H54 (cell line): ENCODE measurements around the gene ASIC1.

Source experiments
- DNase-seq: peaks from one replicate; pipeline ENCODE4 v3.0.0; 2011; ENCODE audit warnings: low spot score, mixed read lengths; ENCODE audit not compliant: insufficient read length
- FAIRE-seq: peaks from 3 replicates; lab custom pipeline; 2011; peaks lifted over from hg19 to GRCh38; lab: Jason Lieb, UNC
- POLR2A ChIP-seq: IDR thresholded peaks from 2 replicates; pipeline ENCODE4 v1.6.1; 2011; ENCODE audit warnings: low read depth, mild to moderate bottlenecking, low read length

The ASIC1 gene

DNA sequence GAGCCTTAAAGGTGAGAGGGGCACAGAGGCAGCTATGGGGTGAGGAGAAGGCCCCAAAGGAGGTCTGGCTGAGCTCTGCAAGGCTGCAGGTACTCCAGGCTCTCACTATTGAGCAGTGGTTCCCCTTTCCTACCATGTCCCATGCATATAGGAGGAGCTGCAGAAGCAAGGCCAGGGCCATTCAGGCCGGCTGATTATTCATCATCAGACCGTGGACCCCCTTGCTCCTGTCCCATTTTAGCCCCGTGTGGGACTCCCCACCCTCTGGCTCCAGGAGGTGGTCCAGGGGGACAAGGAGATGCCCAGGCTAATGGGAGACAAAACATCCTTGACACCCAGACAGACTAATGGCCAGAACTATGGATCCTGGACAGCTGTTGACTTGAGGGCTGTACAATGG lies 49.5 kb downstream of the ASIC1 start:
- TF ChIP-seq POLR2A = no peak
- FAIRE-seq (no peak), DNase-seq (no peak)

DNA sequence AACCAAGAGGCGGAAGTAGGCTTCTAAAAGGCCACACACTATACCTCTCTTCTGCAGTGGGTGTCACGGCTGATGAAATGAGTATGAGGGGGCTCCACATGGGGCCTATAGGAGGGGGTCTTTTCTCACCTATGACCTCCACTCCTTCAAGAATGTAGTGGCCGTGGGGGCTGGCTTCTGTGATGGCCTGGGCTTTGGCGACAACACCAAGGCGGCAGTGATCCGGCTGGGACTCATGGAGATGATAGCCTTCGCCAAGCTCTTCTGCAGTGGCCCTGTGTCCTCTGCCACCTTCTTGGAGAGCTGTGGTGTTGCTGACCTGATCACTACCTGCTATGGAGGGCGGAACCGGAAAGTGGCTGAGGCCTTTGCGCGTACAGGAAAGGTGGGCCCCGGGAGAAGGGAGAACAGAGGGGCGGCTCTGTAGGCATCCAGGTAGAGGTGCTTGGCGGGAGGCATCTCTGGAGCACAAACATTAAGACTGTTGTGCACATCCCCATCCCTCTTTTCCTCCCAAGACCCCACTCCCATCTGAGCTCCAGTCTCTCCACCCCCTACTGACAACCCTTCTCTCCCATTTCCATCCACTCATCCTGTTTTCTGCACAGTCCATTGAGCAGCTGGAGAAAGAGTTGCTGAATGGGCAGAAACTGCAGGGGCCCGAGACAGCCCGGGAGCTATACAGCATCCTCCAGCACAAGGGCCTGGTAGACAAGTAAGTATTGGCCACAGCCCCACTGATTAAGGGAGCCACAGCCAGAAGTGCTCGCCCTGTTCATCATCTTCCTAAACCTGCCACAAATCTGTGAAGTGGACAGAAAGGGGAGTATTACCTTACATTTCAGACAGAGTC lies 50.2 kb downstream of the ASIC1 start:
- FAIRE-seq (no peak), DNase-seq (no peak)
- TF ChIP-seq POLR2A = no peak

DNA sequence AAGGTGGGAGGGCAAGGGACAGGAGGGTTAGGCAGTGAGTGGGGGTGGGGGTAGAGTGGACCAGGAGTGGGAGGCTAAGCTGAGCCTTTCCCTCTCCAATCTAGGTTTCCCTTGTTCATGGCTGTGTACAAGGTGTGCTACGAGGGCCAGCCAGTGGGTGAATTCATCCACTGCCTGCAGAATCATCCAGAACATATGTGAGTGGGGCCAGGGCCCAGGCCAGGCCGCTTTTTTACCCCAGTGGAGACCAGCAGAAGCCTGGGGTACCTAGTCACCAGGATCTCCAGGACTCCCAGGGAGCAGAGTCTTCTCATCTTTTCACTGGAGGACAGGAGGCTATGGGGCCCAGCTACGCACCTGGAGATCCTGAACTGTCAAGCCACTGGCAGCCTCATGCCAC lies 51.9 kb downstream of the ASIC1 start:
- no peak for FAIRE-seq
- no peak for DNase-seq
- TF ChIP-seq POLR2A = no peak

DNA sequence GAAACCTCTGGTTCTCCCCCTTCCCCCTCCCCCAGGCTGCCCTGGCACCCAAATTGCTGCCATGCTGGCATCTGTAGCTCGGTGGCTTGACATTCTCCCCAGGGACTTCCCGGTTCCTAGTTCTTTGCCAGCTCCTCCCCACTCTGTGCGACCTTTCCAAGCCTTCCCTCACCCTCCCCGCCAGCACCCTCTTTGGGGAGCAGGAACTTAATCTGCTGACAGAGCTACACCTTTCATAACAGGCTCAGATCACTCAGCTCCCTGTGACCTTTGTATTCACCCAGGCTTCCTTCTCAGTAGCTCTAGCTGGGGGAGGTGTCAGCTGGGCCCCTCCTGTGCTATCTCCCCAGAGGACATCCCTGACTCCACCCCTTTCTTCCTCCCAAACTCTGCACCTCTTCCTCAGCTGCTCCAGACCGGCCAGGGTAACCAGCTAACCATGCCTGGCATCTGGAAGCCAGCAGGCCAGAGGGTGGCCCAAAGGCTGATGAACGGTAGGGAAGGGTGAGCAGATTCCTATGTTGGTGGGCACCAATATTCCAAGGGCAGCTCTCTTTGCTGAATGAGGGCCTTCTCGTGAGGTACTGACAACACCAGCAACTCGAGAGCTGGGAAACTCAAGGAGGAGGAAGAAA lies 52.8 kb downstream of the ASIC1 start:
- peak; percentile 38 for DNase-seq
- no peak for FAIRE-seq

DNA sequence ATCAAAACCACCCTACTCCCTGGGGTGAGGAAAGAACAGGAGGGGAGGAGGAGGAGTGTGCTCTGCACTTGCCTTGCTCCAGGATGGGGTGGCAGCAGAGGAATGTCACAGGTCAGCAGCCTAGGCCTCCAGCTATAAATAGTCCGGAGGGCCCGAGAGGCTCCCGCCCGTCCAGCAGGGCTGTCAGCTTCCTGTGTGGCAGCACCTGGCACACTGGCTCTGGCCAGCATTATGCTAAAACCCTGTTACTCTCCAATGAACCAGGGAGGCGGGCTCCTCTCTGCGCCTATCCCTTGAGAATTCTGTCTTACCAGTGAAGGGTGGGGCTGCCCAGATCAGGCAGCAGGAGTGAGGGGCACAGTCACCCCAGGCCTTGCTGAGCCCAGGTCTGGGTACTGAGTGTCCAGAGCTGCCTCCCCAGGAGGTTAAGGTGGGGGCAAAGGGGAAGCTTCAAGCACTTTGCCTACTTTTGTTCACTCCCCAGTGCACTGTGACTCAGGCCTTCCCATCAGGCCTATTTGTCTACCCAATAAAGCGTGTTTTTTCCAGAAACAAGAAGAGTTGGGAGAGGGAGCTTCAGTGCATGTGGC lies 53.5 kb downstream of the ASIC1 start:
- DNase-seq (peak; percentile 82), FAIRE-seq (no peak)
- no peak for TF ChIP-seq POLR2A

More for the DNA sequence above, 52.8 kb downstream of the ASIC1 start:
- no peak for TF ChIP-seq POLR2A

DNA sequence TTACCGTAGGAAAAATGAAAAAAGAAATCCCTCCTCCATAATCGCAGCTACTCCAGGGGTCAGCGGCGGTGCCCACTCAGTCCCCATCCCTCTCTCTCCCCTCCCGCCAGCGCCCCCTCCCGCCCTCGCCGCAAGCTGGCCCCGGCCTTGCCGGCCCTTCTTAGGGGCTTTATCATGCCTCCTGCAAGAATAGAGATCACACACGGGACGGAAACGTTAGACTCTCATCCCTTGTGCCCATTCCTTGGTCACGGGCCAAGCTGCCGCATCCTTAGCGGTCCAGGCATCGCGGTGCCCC lies 53.9 kb downstream of the ASIC1 start:
- FAIRE-seq = no peak
- DNase-seq = no peak
- no peak for TF ChIP-seq POLR2A

DNA sequence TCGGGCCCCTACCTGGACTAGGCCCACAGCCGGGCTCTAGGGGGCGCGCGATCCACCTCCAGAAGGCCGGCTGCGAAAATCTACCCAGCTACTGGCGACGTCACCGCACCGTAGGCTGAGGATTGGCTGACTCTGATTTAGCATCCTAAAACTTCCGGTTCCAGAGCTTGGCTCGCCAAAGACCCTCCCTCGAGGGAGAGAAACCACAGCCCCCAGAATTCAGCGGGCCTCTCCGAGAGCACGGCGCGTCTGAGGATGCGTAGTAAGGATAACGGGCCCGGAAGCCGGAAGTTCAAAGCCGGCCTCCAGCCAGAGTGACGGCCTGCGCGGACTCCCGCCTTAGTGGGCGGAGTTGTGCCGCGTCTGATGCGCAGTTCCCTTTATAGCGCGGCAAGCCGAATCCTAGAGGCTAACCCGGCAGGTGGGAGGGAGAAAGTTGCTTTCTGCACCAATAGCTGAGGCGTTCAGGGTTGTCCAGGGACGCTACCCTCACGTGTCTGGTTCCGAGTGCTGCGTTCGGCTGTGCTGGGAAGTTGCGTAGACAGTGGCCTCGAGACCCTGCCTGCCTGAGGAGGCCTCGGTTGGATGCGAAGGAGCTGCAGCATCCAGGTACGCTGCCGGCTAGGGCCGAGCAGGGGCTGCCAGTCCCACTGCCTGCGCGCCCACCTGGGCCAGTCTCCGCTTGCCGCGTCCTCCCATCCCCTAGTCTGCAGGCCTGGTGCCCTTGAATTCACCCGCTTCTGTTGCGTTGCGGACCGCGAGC lies 54.5 kb downstream of the ASIC1 start, which contains the start of gene COX14:
TSS of gene COX14 (plus strand) at position 544 of the 763 bp plus-strand sequence. CDS start 7,808 bp downstream, outside the sequence.
- TF ChIP-seq POLR2A = peak; percentile 94
- DNase-seq = peak; percentile 92
- peak; percentile 80 for FAIRE-seq

DNA sequence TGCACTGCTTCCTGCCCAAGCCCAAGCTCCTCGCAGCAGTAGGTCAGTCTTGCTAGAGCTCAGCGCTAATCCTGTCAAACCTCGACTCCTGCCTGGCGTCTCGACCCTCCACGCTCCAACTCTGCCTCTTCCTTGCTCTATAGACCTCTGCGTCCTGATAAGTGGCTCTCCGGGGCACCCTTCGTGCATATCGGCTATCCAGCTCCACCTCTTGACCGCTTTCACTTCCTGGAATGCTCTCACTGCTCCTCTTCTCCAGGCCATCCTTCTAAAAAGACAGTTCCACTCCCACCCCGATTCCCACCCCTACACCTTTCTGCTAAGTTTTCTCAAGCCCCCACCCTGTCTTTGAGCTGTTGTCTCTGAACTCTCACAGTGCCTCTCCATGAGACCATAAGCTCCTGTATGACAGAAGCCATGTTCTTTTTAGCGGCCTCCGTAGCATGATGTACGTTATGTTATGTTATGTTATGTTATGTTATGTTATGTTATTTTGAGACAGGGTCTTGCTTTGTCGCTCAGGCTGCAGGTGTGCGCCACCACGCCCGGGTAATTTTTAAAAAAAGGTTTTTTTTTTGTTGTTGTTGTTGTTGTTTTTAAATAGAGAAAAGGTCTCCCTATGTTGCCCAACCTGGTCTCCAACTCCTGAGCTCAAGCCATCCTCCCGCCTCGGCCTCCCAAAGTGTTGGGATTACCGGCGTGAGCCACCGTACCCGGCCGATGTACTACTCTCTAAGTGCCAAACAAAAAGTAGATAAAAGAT lies 55.2 kb downstream of the ASIC1 start:
- DNase-seq = no peak
- FAIRE-seq = no peak
- no peak for TF ChIP-seq POLR2A

DNA sequence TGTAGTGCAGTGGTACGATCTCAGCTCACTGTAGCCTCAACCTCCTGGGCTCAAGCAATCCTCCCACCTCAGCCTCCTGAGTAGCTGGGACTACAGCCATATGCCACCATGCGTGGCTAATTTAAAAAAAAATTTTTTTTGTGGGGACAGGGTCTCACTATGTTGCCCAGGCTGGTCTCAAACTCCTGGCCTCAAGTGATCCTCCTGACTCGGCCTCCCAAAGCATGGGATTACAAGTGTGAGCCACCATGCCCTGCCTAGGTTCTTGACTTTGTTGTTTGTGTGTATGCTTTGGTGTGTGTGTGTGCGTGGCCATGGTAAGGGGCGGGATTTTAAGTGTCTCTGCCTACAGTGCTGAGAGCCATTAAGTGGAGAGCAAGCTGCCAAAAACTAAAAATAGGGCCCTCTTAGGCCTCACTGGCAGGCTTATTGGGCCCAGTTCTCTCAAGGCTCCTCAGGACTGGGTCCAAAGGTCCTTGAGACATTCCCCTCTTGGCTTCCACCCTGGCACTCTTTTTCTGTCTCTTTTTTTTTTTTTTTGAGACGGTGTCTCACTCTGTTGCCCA lies 59.7 kb downstream of the ASIC1 start:
- no peak for DNase-seq
- TF ChIP-seq POLR2A = no peak
- no peak for FAIRE-seq

DNA sequence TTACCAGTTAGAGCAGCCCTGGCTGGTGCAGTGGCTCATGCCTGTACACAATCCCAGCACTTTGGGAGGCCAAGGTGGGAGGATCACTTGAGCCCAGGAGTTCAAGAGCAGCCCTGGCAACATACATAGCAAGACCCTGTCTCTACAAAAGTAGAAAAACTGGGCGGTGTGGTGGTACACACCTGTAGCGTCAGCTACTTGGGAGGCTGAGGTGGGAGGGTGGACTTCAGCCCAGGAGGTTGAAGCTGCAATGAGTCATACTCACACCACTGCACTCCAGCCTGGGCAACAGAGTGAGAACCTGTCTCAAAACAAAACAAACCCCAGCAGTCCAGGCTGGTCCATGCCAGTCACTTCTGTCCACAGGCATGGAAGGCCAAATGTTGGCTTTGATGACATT lies 62.0 kb downstream of the ASIC1 start:
- no peak for TF ChIP-seq POLR2A
- DNase-seq = no peak
- no peak for FAIRE-seq

DNA sequence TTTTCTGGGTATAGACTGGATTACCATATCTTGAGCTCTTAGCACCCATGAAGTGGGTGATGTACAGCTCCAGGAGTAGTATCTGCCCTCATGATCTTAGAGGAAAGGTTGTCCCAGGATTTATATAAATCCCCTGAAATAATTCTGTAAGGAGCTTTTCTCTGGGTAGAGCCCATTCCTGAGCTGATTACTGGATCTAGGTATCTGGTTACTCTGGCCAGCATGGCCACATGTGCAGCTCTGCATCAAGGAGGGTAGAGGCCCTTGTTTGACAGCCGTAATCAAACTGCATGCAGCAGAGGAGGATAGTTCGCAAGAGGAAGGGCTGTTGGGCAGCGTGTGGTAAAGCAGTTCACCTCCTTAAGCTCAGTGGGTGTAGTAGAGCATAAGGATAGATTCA lies 63.1 kb downstream of the ASIC1 start:
- DNase-seq = no peak
- FAIRE-seq = no peak
- TF ChIP-seq POLR2A = no peak

DNA sequence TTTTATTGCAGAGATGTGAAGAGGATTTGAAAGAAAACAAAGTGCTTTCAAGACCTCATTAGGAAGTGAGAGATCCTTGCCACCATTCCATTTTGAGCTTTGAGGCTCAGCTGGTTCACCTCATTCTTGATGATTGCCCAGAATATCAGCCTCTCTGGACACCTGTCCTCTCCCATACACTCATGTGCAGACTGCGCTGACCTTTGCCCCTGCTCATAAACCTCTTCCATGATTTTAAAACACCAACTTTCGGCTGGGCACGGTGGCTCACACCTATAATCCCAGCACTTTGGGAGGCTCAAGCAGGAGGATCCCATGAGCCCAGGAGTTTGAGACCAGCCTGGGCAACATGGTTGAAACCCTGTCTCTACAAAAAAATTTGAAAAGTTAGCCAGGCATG lies 63.6 kb downstream of the ASIC1 start:
- no peak for TF ChIP-seq POLR2A
- DNase-seq (no peak), FAIRE-seq (no peak)

DNA sequence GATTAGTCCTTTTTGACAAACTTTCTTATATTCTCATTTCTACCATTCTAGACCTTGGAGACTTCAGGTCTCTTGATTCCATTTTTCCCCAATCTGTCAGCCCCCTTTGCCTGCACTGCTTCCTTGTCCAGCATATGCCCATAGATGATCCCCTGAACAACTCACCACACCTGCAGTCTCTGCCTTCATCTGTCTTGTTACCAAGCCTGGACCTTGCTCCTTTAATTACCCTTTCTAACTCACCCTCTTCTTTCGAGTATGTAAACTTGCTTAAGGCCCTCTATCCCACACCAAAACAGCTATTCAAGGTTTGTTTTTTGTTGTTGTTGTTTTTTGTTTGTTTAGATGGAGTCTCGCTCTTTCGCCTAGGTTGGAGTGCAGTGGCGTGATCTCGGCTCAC lies 64.2 kb downstream of the ASIC1 start:
- DNase-seq = no peak
- no peak for TF ChIP-seq POLR2A
- no peak for FAIRE-seq

DNA sequence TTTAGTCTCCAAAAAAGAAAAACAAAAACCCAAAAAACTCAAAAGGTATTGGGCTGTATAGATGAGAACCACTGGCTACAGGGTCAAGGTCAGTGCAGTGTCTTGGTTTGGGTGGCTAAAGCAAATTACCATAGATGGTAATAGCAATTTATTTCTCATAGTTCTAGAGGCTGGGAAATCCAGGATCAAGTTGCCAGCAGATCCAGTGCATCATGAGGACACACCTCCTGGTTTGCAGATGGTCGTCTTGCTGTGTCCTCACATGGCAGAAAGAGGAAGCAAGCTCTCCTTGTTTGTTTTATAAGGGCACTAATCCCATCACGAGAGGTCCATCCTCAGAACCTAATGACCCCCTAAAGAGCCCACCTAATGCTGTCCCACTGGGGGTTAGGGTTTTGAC lies 65.8 kb downstream of the ASIC1 start:
- FAIRE-seq (no peak), DNase-seq (no peak)
- no peak for TF ChIP-seq POLR2A
